Measurements from ENCODE around the gene SMIM9. TPM values are rescaled to one million over a fixed set of nuclear protein-coding genes. Genes with fewer than 3 reads are reported as not detected.
"Not testable (repeated sequence)": the region's sequence is repeated elsewhere in the genome, so short reads cannot be mapped to it uniquely, and the experiment has no call there.

SMIM9 gene
- total RNA-seq, 2 experiments from 2014 or later: not detected

DNA sequence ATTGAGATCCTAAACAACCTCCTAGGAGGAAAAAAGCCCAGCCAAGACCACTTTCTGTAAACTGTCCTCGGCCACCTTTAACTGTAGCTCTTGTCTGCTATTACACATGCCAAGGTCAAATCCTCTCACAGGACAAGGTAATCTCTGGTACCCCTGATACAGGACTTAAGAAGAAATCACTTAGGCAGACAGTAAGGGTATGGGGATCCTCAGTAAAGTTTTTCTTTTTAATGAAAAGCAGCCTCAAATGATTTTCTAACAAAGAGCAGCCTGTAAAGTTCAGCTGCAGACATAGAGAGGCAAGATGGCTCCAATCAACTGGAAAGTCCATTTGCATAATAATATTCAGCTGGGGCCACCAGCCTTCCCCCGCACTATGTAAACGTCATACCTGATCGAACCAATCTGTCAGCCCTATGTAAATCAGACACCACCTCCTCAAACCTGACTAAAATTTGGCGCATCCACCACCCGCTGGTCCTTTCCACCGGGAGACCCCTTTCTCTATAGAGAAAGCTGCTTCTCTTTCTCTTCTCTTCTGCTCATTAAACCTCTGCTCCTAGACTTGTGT, 14.6 kb downstream of the SMIM9 start:
- Histone ChIP-seq H3K4me3 (ENCODE audit: low read length) (no peak overlapping the region), H3K4me1 (ENCODE audit: insufficient read depth, low read length) (no peaks in the 10 kb centered on the region), H3K36me3 (ENCODE audit: insufficient read depth, low read length) (no peaks in the 10 kb centered on the region), H3K27ac (ENCODE audit: low read depth in 1 of 2, low read length in 2 of 2) (no peak overlapping the region), H3K9me3 (ENCODE audit: control insufficient read depth in 1 of 2, insufficient read depth in 1 of 2, low read length in 2 of 2) (no peaks in the 10 kb centered on the region), H3K27me3 (ENCODE audit: control insufficient read depth in 1 of 2, insufficient read depth in 2 of 2, low read length in 2 of 2) (no peaks in the 10 kb centered on the region)
- ATAC-seq (ENCODE audit: poor library complexity) (no peak), DNase-seq (no peak)
- Mint-ChIP-seq H3K4me1 (ENCODE audit: low read depth) (no peaks in the 10 kb centered on the region), H3K27me3 (no peaks in the 10 kb centered on the region), H3K4me3 (no peak overlapping the region), H3K9me3 (no peaks in the 10 kb centered on the region), H3K27ac (no peak overlapping the region), H3K36me3 (ENCODE audit: low read depth) (no peaks in the 10 kb centered on the region)
- intact Hi-C loops (cut with DNase I, micrococcal nuclease): no loop called here
- TF ChIP-seq, protein P1, sequence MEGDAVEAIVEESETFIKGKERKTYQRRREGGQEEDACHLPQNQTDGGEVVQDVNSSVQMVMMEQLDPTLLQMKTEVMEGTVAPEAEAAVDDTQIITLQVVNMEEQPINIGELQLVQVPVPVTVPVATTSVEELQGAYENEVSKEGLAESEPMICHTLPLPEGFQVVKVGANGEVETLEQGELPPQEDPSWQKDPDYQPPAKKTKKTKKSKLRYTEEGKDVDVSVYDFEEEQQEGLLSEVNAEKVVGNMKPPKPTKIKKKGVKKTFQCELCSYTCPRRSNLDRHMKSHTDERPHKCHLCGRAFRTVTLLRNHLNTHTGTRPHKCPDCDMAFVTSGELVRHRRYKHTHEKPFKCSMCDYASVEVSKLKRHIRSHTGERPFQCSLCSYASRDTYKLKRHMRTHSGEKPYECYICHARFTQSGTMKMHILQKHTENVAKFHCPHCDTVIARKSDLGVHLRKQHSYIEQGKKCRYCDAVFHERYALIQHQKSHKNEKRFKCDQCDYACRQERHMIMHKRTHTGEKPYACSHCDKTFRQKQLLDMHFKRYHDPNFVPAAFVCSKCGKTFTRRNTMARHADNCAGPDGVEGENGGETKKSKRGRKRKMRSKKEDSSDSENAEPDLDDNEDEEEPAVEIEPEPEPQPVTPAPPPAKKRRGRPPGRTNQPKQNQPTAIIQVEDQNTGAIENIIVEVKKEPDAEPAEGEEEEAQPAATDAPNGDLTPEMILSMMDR (IDR thresholded peaks at IDR 0.05): no peak
- CTCF ChIA-PET: no interaction called here
- POLR2A ChIA-PET: no interaction called here

DNA sequence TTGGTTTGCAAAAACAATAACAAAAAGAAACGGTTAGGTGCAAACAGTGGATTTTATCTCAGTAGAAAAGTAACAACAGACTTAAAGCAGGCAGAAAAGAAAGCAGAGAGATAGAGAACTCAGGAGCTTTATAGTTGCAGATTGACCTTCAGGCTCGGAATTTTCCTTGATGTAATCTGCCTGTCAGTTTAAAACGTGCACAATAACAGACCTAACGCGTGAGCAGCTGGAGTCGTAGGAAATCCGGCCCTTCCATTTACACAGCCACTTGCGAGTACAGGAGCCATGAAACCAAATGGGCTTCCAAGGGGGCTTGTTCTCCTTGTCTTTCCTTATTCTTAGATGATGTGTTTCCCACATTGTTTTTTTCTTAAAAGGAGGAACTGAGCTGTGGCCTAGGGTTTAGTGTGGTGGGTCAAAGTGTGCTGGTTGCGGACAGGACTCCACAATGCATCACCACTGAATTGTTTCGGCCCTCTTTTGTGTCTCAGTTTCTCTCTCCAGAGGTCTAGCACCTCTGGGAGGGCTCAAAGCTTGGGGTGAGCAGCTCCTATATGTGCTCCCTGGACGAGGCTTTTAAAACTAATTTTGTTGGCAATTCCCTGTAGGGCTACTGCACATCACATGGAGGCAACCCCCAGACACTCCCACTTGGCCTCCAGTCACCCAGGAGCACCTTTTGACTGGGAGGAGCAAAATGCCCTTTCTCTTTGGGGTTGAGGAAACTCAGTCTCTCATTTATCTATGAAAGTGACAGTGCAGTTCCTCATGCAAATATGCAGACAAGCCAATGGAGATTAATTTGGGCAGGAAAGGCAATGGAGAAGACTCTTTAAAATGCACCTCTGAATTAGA, 15.3 kb downstream of the SMIM9 start:
- TF ChIP-seq, protein P1 (IDR thresholded peaks at IDR 0.05): no peak
- POLR2A ChIA-PET: no interaction called here
- DNase-seq (no peak), ATAC-seq (ENCODE audit: poor library complexity) (no peak)
- Mint-ChIP-seq H3K4me1 (ENCODE audit: low read depth) (no peaks in the 10 kb centered on the region), H3K9me3 (no peaks in the 10 kb centered on the region), H3K27me3 (no peaks in the 10 kb centered on the region), H3K27ac (no peak overlapping the region), H3K4me3 (no peak overlapping the region), H3K36me3 (ENCODE audit: low read depth) (no peaks in the 10 kb centered on the region)
- H3K4me1 ChIP-seq (ENCODE audit: insufficient read depth, low read length): no peaks in the 10 kb centered on the region
- no peak overlapping the region for H3K4me3 ChIP-seq (ENCODE audit: low read length)
- H3K27ac ChIP-seq (ENCODE audit: low read depth in 1 of 2, low read length in 2 of 2): no peak overlapping the region
- H3K36me3 ChIP-seq (ENCODE audit: insufficient read depth, low read length): no peaks in the 10 kb centered on the region
- no peaks in the 10 kb centered on the region for H3K9me3 ChIP-seq (ENCODE audit: control insufficient read depth in 1 of 2, insufficient read depth in 1 of 2, low read length in 2 of 2)
- intact Hi-C loops (cut with DNase I, micrococcal nuclease): no loop called here
- H3K27me3 ChIP-seq (ENCODE audit: control insufficient read depth in 1 of 2, insufficient read depth in 2 of 2, low read length in 2 of 2): no peaks in the 10 kb centered on the region
- CTCF ChIA-PET: interaction anchor here (1.0 kb wide), 1 partner anchor 10 kb away, joined by 3 read pairs; no protein-coding TSS in a partner anchor

DNA sequence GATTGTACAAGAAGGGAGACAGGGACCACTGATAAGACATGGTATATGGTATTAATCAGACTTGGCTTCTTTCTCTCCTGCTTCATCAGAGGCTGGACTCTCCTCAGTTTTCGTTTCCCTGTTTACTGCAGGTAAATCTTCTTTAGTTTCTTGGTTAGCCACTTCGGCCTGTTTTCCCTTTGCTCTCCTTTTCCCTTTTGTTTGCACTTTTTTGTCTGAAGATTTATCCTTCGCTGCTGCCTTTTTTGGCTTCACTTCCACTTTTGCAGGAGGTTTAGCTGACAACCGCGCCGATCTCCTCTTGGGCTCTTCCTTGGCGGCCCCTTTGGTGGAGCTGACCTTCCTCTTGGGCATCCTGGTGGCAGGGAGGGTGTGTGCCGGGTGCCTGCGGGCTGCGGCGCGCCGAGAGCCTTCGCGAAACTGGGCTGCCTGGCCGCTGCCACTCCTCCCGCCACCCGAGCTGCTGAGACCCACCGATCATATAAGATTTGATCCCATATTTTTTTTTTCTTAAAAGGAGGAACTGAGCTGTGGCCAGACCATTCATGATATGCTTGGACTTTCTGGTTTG, 17.3 kb downstream of the SMIM9 start:
- H3K4me1 ChIP-seq (ENCODE audit: insufficient read depth, low read length); H3K27ac Mint-ChIP-seq; POLR2A ChIA-PET; H3K27ac ChIP-seq (ENCODE audit: low read depth in 1 of 2, low read length in 2 of 2); H3K36me3 Mint-ChIP-seq (ENCODE audit: low read depth); CTCF ChIA-PET; H3K4me3 Mint-ChIP-seq; ATAC-seq (ENCODE audit: poor library complexity); H3K4me3 ChIP-seq (ENCODE audit: low read length); H3K27me3 Mint-ChIP-seq; H3K9me3 Mint-ChIP-seq; H3K9me3 ChIP-seq (ENCODE audit: control insufficient read depth in 1 of 2, insufficient read depth in 1 of 2, low read length in 2 of 2); H3K36me3 ChIP-seq (ENCODE audit: insufficient read depth, low read length); intact Hi-C loops (cut with DNase I, micrococcal nuclease); H3K4me1 Mint-ChIP-seq (ENCODE audit: low read depth); H3K27me3 ChIP-seq (ENCODE audit: control insufficient read depth in 1 of 2, insufficient read depth in 2 of 2, low read length in 2 of 2); DNase-seq: not testable (repeated sequence)

- ATAC-seq (ENCODE audit: poor library complexity); CTCF ChIA-PET; H3K27me3 Mint-ChIP-seq; POLR2A ChIA-PET; DNase-seq; H3K9me3 Mint-ChIP-seq; H3K4me1 Mint-ChIP-seq (ENCODE audit: low read depth); H3K36me3 Mint-ChIP-seq (ENCODE audit: low read depth); H3K9me3 ChIP-seq (ENCODE audit: control insufficient read depth in 1 of 2, insufficient read depth in 1 of 2, low read length in 2 of 2); H3K27ac ChIP-seq (ENCODE audit: low read depth in 1 of 2, low read length in 2 of 2); H3K4me3 ChIP-seq (ENCODE audit: low read length); H3K27me3 ChIP-seq (ENCODE audit: control insufficient read depth in 1 of 2, insufficient read depth in 2 of 2, low read length in 2 of 2); H3K27ac Mint-ChIP-seq; intact Hi-C loops (cut with DNase I, micrococcal nuclease); H3K4me1 ChIP-seq (ENCODE audit: insufficient read depth, low read length); H3K36me3 ChIP-seq (ENCODE audit: insufficient read depth, low read length); H3K4me3 Mint-ChIP-seq: not testable (repeated sequence)
These were observed 18.1 kb downstream of the SMIM9 start for GRCh38 chrX:154816326-154816898.
